Endothelial cell of umbilical vein (primary cell): Measurements from ENCODE around the gene MCC. TPM values are rescaled to one million over a fixed set of nuclear protein-coding genes. Genes with fewer than 3 reads are reported as not detected.
A peak's percentile ranks its signal among the peaks of the same experiment; 100 is the strongest.

Source experiments
- BruUV-seq: library from RNA; stranded (reverse); fragments of 400-500 nt; replicated peaks from 2 replicates; lab custom pipeline; 2021; lab: Mats Ljungman, UMichigan
- CTCF ChIA-PET: fragments of 300-600, 350-600 bp; sonication (Branson Sonifier 250); formaldehyde crosslinking; loops from one replicate; lab custom pipeline; 2021; ENCODE audit warnings: antibody characterized with exemption, inconsistent platforms; lab: Charles Lee
- POLR2A ChIA-PET: fragments of 300-600, 350-600 bp; sonication (Branson Sonifier 250); formaldehyde crosslinking; loops from one replicate; lab custom pipeline; 2021; ENCODE audit warnings: antibody characterized with exemption, inconsistent platforms; lab: Charles Lee
- DNase-seq: peaks from one replicate; pipeline ENCODE4 v3.0.0-alpha.2; 2011; ENCODE audit warnings: low read depth, low spot score
- FAIRE-seq: peaks from 2 replicates; lab custom pipeline; 2011; peaks lifted over from hg19 to GRCh38; lab: Jason Lieb, UNC
- H2AFZ ChIP-seq: 2 replicates; pipeline ENCODE4 v1.6.0; 2012; ENCODE audit warnings: low read depth, low read length, control low read depth, inconsistent platforms
- H3K27ac ChIP-seq: 2 replicates; pipeline ENCODE4 v1.5.1; 2011; ENCODE audit warnings: low read depth, mild to moderate bottlenecking, control low read depth, low read length, moderate library complexity; ENCODE audit not compliant: insufficient read depth
- H3K27me3 ChIP-seq, 2 experiments: 2 replicates each; pipeline versions ENCODE4 v1.6.0 to v1.6.1; 2011; ENCODE audit warnings: low read length in 2 of 2, mixed read lengths in 1 of 2; ENCODE audit not compliant: control insufficient read depth in 2 of 2, insufficient read depth in 2 of 2
- H3K36me3 ChIP-seq, 2 experiments: 2 replicates in 1 of 2; 3 replicates in 1 of 2; pipeline ENCODE4 v1.5.1; 2011; ENCODE audit warnings: low read length in 2 of 2, mild to moderate bottlenecking in 1 of 2, moderate library complexity in 1 of 2; ENCODE audit not compliant: control insufficient read depth in 2 of 2, insufficient read depth in 2 of 2; ENCODE audit errors: extremely low read depth in 1 of 2
- H3K4me1 ChIP-seq: 3 replicates; pipeline ENCODE4 v1.5.1; 2011; ENCODE audit warnings: mild to moderate bottlenecking, low read length; ENCODE audit not compliant: control insufficient read depth, insufficient read depth; ENCODE audit errors: extremely low read depth
- H3K4me2 ChIP-seq: 2 replicates; pipeline ENCODE4 v1.6.1; 2011; ENCODE audit warnings: low read length, control low read depth, mixed read lengths; ENCODE audit not compliant: insufficient read depth
- H3K4me3 ChIP-seq, 3 experiments: fragments of 200-600 bp in 1 of 3; sonication (generic), shearing (Covaris generic) in 1 of 3; replicated peaks in 1 of 3; 2 replicates each; pipeline ENCODE4 v1.5.1; 2011 to 2016; ENCODE audit warnings: control low read depth in 3 of 3, low read length in 3 of 3, mild to moderate bottlenecking in 2 of 3, inconsistent platforms in 1 of 3, low read depth in 1 of 3, moderate library complexity in 1 of 3; ENCODE audit not compliant: insufficient read depth in 1 of 3
- H3K79me2 ChIP-seq: 2 replicates; pipeline ENCODE4 v1.6.0; 2012; ENCODE audit warnings: low read length, inconsistent platforms; ENCODE audit not compliant: control insufficient read depth, insufficient read depth
- H3K9ac ChIP-seq: replicated peaks from 2 replicates; pipeline ENCODE3; 2011; ENCODE audit warnings: low read length, control low read depth; ENCODE audit not compliant: insufficient read depth; ENCODE audit errors: extremely low read depth
- H3K9me1 ChIP-seq: replicated peaks from 3 replicates; pipeline ENCODE4 v1.6.0; 2011; ENCODE audit warnings: mild to moderate bottlenecking, low read length; ENCODE audit not compliant: control insufficient read depth, insufficient read depth; ENCODE audit errors: extremely low read depth
- H3K9me3 ChIP-seq: replicated peaks from 2 replicates; pipeline ENCODE4 v1.5.1; 2012; ENCODE audit warnings: low read length, inconsistent platforms; ENCODE audit not compliant: control insufficient read depth, insufficient read depth
- H4K20me1 ChIP-seq: replicated peaks from 2 replicates; pipeline ENCODE3; 2011; ENCODE audit warnings: mild to moderate bottlenecking, low read length; ENCODE audit not compliant: control insufficient read depth, insufficient read depth; ENCODE audit errors: extremely low read depth
- EZH2 ChIP-seq: IDR thresholded peaks from 2 replicates; pipeline ENCODE4 v1.6.1; 2012; ENCODE audit warnings: borderline replicate concordance, low read depth, mild to moderate bottlenecking, moderate library complexity, low read length, inconsistent platforms; ENCODE audit not compliant: severe bottlenecking
- FOS ChIP-seq: IDR thresholded peaks from 2 replicates; pipeline ENCODE4 v1.6.1; 2011; ENCODE audit warnings: mild to moderate bottlenecking, low read length, moderate library complexity, borderline replicate concordance; ENCODE audit not compliant: insufficient read depth
- GATA2 ChIP-seq: IDR thresholded peaks from 2 replicates; pipeline ENCODE4 v1.7.0; 2011; ENCODE audit warnings: low read depth, mild to moderate bottlenecking, moderate library complexity, mixed read lengths, low read length; ENCODE audit not compliant: insufficient read length, insufficient read depth
- JUN ChIP-seq: IDR thresholded peaks from 2 replicates; pipeline ENCODE4 v1.6.1; 2011; ENCODE audit warnings: borderline replicate concordance, low read depth; ENCODE audit not compliant: insufficient read length, insufficient read depth
- MYC ChIP-seq: IDR thresholded peaks from one replicate; pipeline ENCODE4 v1.6.1; 2011; ENCODE audit warnings: mild to moderate bottlenecking, low read depth, low read length
- POLR2A ChIP-seq: IDR thresholded peaks from 2 replicates; pipeline ENCODE4 v1.6.1; 2012; ENCODE audit warnings: low read depth, mild to moderate bottlenecking, control low read depth, low read length
- POLR2AphosphoS5 ChIP-seq: IDR thresholded peaks from 2 replicates; pipeline ENCODE4 v1.6.1; 2012; ENCODE audit warnings: low read depth, mild to moderate bottlenecking, control low read depth, low read length, moderate library complexity; ENCODE audit not compliant: insufficient read depth
- dilution Hi-C: fragments of 300-500 bp; cut with MboI; formaldehyde crosslinking; loops from one replicate; pipeline ENCODE4 v1.15.0; 2019; ENCODE audit warnings: low sequenced_read_pairs; ENCODE audit not compliant: extremely low pct_ligation_motif_present
- intact Hi-C: fragments of 100-400 bp; cut with micrococcal nuclease; formaldehyde crosslinking; loops from one replicate; pipeline ENCODE4 v1.10.0; 2022
- polyA plus RNA-seq, 4 experiments: library from polyadenylated mRNA; depleted of rRNA in 3 of 4; stranded (reverse) in 3 of 4; unstranded in 1 of 4; fragments of >200 nt; gene quantifications; 2 replicates each; pipeline versions ENCODE4 v1.2.1 to v1.2.3, GENCODE V29; 2011 to 2012; ENCODE audit warnings: missing spikeins in 1 of 4
- total RNA-seq: library from RNA; stranded (reverse); gene quantifications from 2 replicates; pipeline ENCODE4 v1.2.3, GENCODE V29; 2021
- TF ChIP-seq, protein P1 (sequence below): IDR thresholded peaks from 2 replicates; pipeline ENCODE4 v1.6.1; 2011; ENCODE audit not compliant: insufficient read depth, insufficient read length
- TF ChIP-seq, protein P2 (sequence below), 2 donors: IDR thresholded peaks; 1 replicate in 1 of 2; 2 replicates in 1 of 2; pipeline ENCODE4 v1.5.1; 2011; ENCODE audit warnings: low read length in 2 of 2, mild to moderate bottlenecking in 2 of 2, moderate library complexity in 2 of 2, control low read depth in 1 of 2, inconsistent platforms in 1 of 2, low read depth in 1 of 2; ENCODE audit not compliant: insufficient read depth in 1 of 2; ENCODE audit errors: extremely low read depth in 1 of 2

MCC gene
- total and polyA plus RNA-seq, 2 donors (not counting 3 experiments of a cell fraction or from before 2014, with no cell fraction given): 6.9 to 27.5 TPM

- TF ChIP-seq JUN: no peak
- TF ChIP-seq, protein P1, sequence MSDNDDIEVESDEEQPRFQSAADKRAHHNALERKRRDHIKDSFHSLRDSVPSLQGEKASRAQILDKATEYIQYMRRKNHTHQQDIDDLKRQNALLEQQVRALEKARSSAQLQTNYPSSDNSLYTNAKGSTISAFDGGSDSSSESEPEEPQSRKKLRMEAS: no peak
- TF ChIP-seq FOS: no peak
- no peak for TF ChIP-seq POLR2AphosphoS5
- no peak for TF ChIP-seq MYC
- no peak for TF ChIP-seq EZH2
- TF ChIP-seq GATA2: no peak
- TF ChIP-seq, protein P2, sequence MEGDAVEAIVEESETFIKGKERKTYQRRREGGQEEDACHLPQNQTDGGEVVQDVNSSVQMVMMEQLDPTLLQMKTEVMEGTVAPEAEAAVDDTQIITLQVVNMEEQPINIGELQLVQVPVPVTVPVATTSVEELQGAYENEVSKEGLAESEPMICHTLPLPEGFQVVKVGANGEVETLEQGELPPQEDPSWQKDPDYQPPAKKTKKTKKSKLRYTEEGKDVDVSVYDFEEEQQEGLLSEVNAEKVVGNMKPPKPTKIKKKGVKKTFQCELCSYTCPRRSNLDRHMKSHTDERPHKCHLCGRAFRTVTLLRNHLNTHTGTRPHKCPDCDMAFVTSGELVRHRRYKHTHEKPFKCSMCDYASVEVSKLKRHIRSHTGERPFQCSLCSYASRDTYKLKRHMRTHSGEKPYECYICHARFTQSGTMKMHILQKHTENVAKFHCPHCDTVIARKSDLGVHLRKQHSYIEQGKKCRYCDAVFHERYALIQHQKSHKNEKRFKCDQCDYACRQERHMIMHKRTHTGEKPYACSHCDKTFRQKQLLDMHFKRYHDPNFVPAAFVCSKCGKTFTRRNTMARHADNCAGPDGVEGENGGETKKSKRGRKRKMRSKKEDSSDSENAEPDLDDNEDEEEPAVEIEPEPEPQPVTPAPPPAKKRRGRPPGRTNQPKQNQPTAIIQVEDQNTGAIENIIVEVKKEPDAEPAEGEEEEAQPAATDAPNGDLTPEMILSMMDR (IDR thresholded peaks at IDR 0.05; ENCODE audit: extremely low read depth in 1 of 2, insufficient read depth in 1 of 2, low read depth in 1 of 2, low read length in 2 of 2): no peak
- no peak for TF ChIP-seq POLR2A
- Histone ChIP-seq H3K27ac (peak overlapping the region; percentile 70), H3K4me1 (peaks cover 15% of the 10 kb centered on the region), H3K79me2 (peaks cover 27% of the 10 kb centered on the region), H3K36me3 (peaks cover 0 to 3% of the 10 kb centered on the region in 2 experiments), H2AFZ (peak overlapping the region; percentile 83), H3K9me1 (no peaks in the 10 kb centered on the region), H4K20me1 (no peaks in the 10 kb centered on the region), H3K4me2 (peak overlapping the region; percentile 95), H3K27me3 (peaks cover 2 to 7% of the 10 kb centered on the region in 2 experiments), H3K4me3 (peak overlapping the region; percentile 72 to 91 (median 87)), H3K9ac (peak overlapping the region; percentile 87), H3K9me3 (no peaks in the 10 kb centered on the region)
- no peak for DNase-seq
- BruUV-seq: no TSS peak
- POLR2A ChIA-PET: interaction anchor here (1.2 kb wide), 1 partner anchor 538 kb away, joined by 3 read pairs; the partner anchor contains the start of gene DCP2
- CTCF ChIA-PET: interaction anchor here (0.9 to 3.4 kb wide), 9 partner anchors 9 to 518 kb away, joined by 3 to 34 read pairs (median 5); no protein-coding TSS in a partner anchor
- intact Hi-C loops (loop anchor here (5.0 to 10.0 kb wide), 2 partner anchors 279 to 592 kb away; partner anchors contain the start of gene REEP5), dilution Hi-C loops (no loop called here)
- FAIRE-seq: no peak
These were observed 26.0 kb upstream of the MCC start for GRCh38 chr5:113514289-113514635.
